ENCODE measurements around the gene SYT1. TPM values are rescaled to one million over a fixed set of nuclear protein-coding genes. Genes with fewer than 3 reads are reported as not detected.
A peak's percentile ranks its signal among the peaks of the same experiment; 100 is the strongest.

Gene SYT1
- total RNA-seq, 1 donor: not detected

DNA sequence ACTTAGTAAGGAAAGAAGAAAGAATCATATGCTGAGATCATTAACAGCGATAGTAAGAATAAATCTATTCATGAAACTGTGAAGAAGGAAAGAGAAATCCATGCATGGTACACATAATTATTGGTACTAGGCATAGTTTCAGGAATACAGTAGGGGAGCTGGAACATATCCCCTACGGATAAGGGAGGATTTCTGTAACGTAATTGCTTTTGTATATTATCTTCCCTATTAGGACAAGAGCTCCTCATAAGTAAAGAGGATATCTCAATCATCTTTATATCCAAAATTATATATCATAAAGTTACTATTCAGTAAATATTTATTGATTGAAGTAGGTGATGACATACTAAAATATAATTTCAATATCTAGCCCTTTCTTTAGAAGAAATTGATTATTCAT lies 22.9 kb downstream of the SYT1 start:
- no peaks in the 10 kb centered on the region for H4K20me1 ChIP-seq (ENCODE audit: insufficient read depth, low read length)
- TF ChIP-seq, protein P1, sequence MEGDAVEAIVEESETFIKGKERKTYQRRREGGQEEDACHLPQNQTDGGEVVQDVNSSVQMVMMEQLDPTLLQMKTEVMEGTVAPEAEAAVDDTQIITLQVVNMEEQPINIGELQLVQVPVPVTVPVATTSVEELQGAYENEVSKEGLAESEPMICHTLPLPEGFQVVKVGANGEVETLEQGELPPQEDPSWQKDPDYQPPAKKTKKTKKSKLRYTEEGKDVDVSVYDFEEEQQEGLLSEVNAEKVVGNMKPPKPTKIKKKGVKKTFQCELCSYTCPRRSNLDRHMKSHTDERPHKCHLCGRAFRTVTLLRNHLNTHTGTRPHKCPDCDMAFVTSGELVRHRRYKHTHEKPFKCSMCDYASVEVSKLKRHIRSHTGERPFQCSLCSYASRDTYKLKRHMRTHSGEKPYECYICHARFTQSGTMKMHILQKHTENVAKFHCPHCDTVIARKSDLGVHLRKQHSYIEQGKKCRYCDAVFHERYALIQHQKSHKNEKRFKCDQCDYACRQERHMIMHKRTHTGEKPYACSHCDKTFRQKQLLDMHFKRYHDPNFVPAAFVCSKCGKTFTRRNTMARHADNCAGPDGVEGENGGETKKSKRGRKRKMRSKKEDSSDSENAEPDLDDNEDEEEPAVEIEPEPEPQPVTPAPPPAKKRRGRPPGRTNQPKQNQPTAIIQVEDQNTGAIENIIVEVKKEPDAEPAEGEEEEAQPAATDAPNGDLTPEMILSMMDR (IDR thresholded peaks at IDR 0.05; ENCODE audit: extremely low read depth, low read depth, low read length): no peak
- no peaks in the 10 kb centered on the region for H3K79me2 ChIP-seq (ENCODE audit: insufficient read depth, low read length)
- peak overlapping the region; percentile 40 for H2AFZ ChIP-seq (ENCODE audit: low read length)
- DNase-seq (ENCODE audit: insufficient read length, low spot score, missing footprints): no peak
- peak overlapping the region; percentile 28 for H3K4me3 ChIP-seq (ENCODE audit: insufficient read depth, low read length)
- no peaks in the 10 kb centered on the region for H3K36me3 ChIP-seq (ENCODE audit: insufficient read depth, low read length)
- H3K27me3 ChIP-seq (ENCODE audit: insufficient read depth, low read length): no peaks in the 10 kb centered on the region
- H3K9me3 ChIP-seq (ENCODE audit: low read depth, low read length): no peaks in the 10 kb centered on the region
- no peak overlapping the region for H3K27ac ChIP-seq (ENCODE audit: low read depth, low read length)
- H3K4me1 ChIP-seq (ENCODE audit: insufficient read depth, low read length): peaks cover 7% of the 10 kb centered on the region
- H3K4me2 ChIP-seq (ENCODE audit: insufficient read depth, low read length): peak overlapping the region; percentile 56

DNA sequence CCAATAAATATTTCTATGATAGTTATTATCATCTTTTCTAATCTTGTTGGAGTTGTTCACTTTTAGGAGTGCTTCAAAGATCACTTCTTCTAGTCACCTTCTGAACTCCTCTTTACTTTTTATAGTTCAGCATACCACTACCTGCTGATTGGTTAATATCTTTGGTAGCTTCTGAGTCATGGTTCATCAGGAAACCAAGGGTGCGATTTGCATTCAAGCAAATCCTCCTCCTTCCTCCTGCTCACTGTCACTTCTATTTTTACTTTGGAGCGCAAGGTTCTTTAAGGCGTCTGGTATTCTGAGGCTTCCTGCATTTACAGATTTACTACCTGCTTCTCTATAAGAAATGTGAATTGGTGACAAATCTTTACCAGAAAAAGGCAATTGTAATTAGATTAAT lies 24.0 kb downstream of the SYT1 start:
- no peaks in the 10 kb centered on the region for H3K79me2 ChIP-seq (ENCODE audit: insufficient read depth, low read length)
- no peaks in the 10 kb centered on the region for H4K20me1 ChIP-seq (ENCODE audit: insufficient read depth, low read length)
- no peak overlapping the region for H3K4me2 ChIP-seq (ENCODE audit: insufficient read depth, low read length)
- H3K9me3 ChIP-seq (ENCODE audit: low read depth, low read length): no peaks in the 10 kb centered on the region
- H3K27ac ChIP-seq (ENCODE audit: low read depth, low read length): no peak overlapping the region
- peak overlapping the region; percentile 43 for H2AFZ ChIP-seq (ENCODE audit: low read length)
- DNase-seq (ENCODE audit: insufficient read length, low spot score, missing footprints): no peak
- H3K36me3 ChIP-seq (ENCODE audit: insufficient read depth, low read length): no peaks in the 10 kb centered on the region
- H3K27me3 ChIP-seq (ENCODE audit: insufficient read depth, low read length): no peaks in the 10 kb centered on the region
- peaks cover 7% of the 10 kb centered on the region for H3K4me1 ChIP-seq (ENCODE audit: insufficient read depth, low read length)
- no peak overlapping the region for H3K4me3 ChIP-seq (ENCODE audit: insufficient read depth, low read length)
- TF ChIP-seq, protein P1 (IDR thresholded peaks at IDR 0.05; ENCODE audit: extremely low read depth, low read depth, low read length): no peak

DNA sequence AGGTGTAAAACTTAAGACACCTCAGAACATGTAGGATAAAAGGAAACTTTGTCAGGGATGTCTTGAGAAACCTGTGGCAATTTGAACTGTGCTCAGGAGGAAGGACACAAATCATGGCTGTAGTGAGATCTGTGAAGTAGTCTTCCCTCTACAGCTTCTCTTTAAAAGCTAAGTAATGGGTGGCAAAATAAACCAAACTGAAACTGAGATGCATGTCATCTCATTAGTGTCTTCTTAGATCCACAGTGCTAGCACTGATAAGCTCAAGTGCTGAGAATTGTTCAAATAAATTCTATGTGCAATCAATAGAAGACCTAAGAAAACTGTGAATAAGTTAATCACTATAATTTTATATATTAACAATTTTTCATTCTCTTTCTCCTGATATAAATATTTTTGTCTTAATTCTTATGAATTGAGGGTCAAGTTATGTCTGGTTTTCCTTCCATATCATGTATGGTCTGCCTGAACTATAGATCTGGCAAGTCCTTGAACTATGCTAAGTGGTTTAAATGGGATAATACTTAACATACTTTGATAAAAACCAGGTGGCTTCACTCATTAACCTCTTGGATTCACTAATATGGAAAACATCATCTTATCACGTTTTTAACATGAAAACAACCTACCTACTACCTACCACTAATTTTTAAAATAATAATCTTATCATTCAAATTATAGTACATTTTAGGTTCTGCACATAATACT lies 27.2 kb downstream of the SYT1 start:
- Histone ChIP-seq H3K79me2 (ENCODE audit: insufficient read depth, low read length) (no peaks in the 10 kb centered on the region), H3K4me2 (ENCODE audit: insufficient read depth, low read length) (no peak overlapping the region), H4K20me1 (ENCODE audit: insufficient read depth, low read length) (no peaks in the 10 kb centered on the region), H2AFZ (ENCODE audit: low read length) (no peak overlapping the region), H3K27ac (ENCODE audit: low read depth, low read length) (no peak overlapping the region), H3K9me3 (ENCODE audit: low read depth, low read length) (no peaks in the 10 kb centered on the region), H3K4me1 (ENCODE audit: insufficient read depth, low read length) (peaks cover 5% of the 10 kb centered on the region), H3K36me3 (ENCODE audit: insufficient read depth, low read length) (no peaks in the 10 kb centered on the region), H3K4me3 (ENCODE audit: insufficient read depth, low read length) (no peak overlapping the region), H3K27me3 (ENCODE audit: insufficient read depth, low read length) (no peaks in the 10 kb centered on the region)
- no peak for DNase-seq (ENCODE audit: insufficient read length, low spot score, missing footprints)
- TF ChIP-seq, protein P1 (IDR thresholded peaks at IDR 0.05; ENCODE audit: extremely low read depth, low read depth, low read length): no peak

DNA sequence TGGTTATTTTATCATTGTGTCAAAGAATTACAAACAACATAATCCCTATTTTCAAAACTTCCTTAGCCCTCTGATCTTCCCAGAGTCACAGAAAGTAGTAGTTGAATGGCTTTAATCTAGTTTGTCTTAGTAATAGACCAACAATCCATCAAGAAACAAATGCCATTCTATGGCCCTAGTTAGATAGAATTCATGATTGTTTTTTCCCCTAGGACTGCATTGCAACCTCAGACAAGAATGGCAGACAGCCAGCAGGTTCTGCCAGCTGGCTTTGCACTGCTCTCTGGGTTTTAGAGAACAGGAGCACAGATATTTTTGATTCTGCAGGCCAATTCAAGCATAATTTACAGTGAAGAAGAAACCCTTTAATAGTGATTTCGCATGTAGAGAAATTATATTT lies 33.8 kb downstream of the SYT1 start:
- TF ChIP-seq, protein P1 (IDR thresholded peaks at IDR 0.05; ENCODE audit: extremely low read depth, low read depth, low read length): no peak
- DNase-seq (ENCODE audit: insufficient read length, low spot score, missing footprints): no peak
- no peaks in the 10 kb centered on the region for H3K4me1 ChIP-seq (ENCODE audit: insufficient read depth, low read length)
- H3K27me3 ChIP-seq (ENCODE audit: insufficient read depth, low read length): no peaks in the 10 kb centered on the region
- H3K79me2 ChIP-seq (ENCODE audit: insufficient read depth, low read length): no peaks in the 10 kb centered on the region
- no peaks in the 10 kb centered on the region for H3K9me3 ChIP-seq (ENCODE audit: low read depth, low read length)
- no peak overlapping the region for H2AFZ ChIP-seq (ENCODE audit: low read length)
- no peaks in the 10 kb centered on the region for H3K36me3 ChIP-seq (ENCODE audit: insufficient read depth, low read length)
- no peak overlapping the region for H3K4me2 ChIP-seq (ENCODE audit: insufficient read depth, low read length)
- no peaks in the 10 kb centered on the region for H4K20me1 ChIP-seq (ENCODE audit: insufficient read depth, low read length)
- H3K4me3 ChIP-seq (ENCODE audit: insufficient read depth, low read length): no peak overlapping the region
- no peak overlapping the region for H3K27ac ChIP-seq (ENCODE audit: low read depth, low read length)

Data from osteoblast (primary cell).